ENCODE measurements around the gene MACROD2.

DNA sequence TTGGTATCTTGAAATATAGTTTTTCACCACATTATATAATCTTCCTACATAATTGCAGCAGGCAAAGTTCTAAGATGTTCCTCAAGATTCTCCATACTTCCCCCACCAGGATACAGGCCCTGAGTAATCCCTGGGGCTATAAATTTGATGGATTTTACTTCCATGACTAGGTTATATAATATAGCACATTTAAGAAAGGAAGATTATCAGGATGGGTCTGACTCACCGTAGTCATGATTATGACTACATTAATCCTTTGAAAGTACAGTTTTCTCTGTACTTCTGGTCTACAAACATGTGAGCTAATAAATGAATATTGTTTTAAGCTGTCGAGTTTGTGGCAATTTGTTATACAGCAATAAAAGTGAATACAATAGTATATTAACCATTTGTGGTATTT, 122.5 kb downstream of the MACROD2 start:
- TF ChIP-seq EP300 (IDR thresholded peaks at IDR 0.05) (no peak), POLR2A (IDR thresholded peaks at IDR 0.05) (no peak), POLR2AphosphoS5 (IDR thresholded peaks at IDR 0.05) (no peak)
- TF ChIP-seq, protein P1, sequence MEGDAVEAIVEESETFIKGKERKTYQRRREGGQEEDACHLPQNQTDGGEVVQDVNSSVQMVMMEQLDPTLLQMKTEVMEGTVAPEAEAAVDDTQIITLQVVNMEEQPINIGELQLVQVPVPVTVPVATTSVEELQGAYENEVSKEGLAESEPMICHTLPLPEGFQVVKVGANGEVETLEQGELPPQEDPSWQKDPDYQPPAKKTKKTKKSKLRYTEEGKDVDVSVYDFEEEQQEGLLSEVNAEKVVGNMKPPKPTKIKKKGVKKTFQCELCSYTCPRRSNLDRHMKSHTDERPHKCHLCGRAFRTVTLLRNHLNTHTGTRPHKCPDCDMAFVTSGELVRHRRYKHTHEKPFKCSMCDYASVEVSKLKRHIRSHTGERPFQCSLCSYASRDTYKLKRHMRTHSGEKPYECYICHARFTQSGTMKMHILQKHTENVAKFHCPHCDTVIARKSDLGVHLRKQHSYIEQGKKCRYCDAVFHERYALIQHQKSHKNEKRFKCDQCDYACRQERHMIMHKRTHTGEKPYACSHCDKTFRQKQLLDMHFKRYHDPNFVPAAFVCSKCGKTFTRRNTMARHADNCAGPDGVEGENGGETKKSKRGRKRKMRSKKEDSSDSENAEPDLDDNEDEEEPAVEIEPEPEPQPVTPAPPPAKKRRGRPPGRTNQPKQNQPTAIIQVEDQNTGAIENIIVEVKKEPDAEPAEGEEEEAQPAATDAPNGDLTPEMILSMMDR (IDR thresholded peaks at IDR 0.05) = no peak
